Activated CD4-positive, alpha-beta memory T cell treated with anti-CD3 and anti-CD28 coated beads, Interleukin-2, amount 10 ng/mL, durations not matched to agents 7 days and 5 days (primary cell): ENCODE data around the gene TMEM132D. TPM values are rescaled to one million over a fixed set of nuclear protein-coding genes. Genes with fewer than 3 reads are reported as not detected.

Source experiments
- CTCF ChIA-PET: fragments of 350-600 bp; sonication (Branson Sonifier 250); formaldehyde crosslinking; loops from one replicate; lab custom pipeline; 2021; ENCODE audit warnings: antibody characterized with exemption, inconsistent platforms; lab: Charles Lee
- POLR2A ChIA-PET: fragments of 350-600 bp; sonication (Branson Sonifier 250); formaldehyde crosslinking; loops from one replicate; lab custom pipeline; 2021; ENCODE audit warnings: antibody characterized with exemption; lab: Charles Lee
- DNase-seq: peaks from one replicate; pipeline ENCODE4 v3.0.0-alpha.2; 2020
- H3K27ac Mint-ChIP-seq: one replicate; pipeline ENCODE4 v1.8.0; 2021; ENCODE audit warnings: mild to moderate bottlenecking, mixed read lengths
- H3K27me3 Mint-ChIP-seq: one replicate; pipeline ENCODE4 v1.8.0; 2021; ENCODE audit warnings: mixed read lengths
- H3K36me3 Mint-ChIP-seq: one replicate; pipeline ENCODE4 v1.8.0; 2021; ENCODE audit warnings: low read depth, mixed read lengths
- H3K4me1 Mint-ChIP-seq: one replicate; pipeline ENCODE4 v1.8.0; 2021; ENCODE audit warnings: mixed read lengths
- H3K4me3 Mint-ChIP-seq: one replicate; pipeline ENCODE4 v1.8.0; 2021; ENCODE audit warnings: mild to moderate bottlenecking, mixed read lengths
- H3K9me3 Mint-ChIP-seq: one replicate; pipeline ENCODE4 v1.8.0; 2021; ENCODE audit warnings: mixed read lengths
- total RNA-seq, 2 experiments: library from RNA; stranded (reverse); gene quantifications; one replicate each; pipeline ENCODE4 v1.2.3, GENCODE V29; 2021

Gene TMEM132D
- total RNA-seq, 2 experiments from 2014 or later, result not detected

DNA sequence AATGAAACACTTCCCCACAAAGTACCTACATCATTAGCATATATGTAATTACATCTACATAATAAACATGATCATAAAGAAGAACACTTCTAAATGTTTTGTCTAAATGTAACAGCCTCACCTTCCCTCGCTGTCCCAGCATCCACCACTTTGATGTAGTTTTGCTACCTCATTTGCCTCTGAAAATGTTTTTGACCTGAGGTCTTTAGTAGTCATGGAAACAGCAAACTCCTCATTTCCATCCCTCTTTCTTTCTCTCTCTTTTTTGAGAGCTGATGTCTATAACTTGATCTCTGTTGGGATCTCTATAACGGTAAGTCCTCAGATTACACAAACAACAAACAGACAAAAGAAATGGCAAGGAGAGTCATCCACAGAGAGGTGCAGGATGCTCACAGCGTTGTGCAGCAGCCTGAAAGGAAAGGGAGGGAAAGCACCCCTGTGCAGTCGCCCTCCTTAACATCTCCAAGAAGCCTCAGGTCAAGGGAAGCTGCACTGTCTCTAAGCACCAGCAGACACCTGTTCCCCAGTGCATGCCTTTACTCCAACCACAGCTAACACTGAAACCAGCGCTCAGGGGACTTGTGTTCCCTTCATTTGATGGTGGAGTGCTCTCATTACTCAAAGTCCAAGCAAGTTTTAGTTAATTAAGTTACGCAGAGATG, 268.7 kb downstream of the TMEM132D start:
- ChIA-PET POLR2A (no interaction called here), CTCF (no interaction called here)
- DNase-seq, result no peak
- no peaks in the 10 kb centered on the region for H3K4me1 Mint-ChIP-seq
- no peak overlapping the region for H3K4me3 Mint-ChIP-seq
- no peak overlapping the region for H3K27ac Mint-ChIP-seq
- no peaks in the 10 kb centered on the region for H3K36me3 Mint-ChIP-seq
- no peaks in the 10 kb centered on the region for H3K27me3 Mint-ChIP-seq
- peaks cover 7% of the 10 kb centered on the region for H3K9me3 Mint-ChIP-seq

- no peak for DNase-seq
- ChIA-PET CTCF (no interaction called here), POLR2A (no interaction called here)
- H3K9me3 Mint-ChIP-seq, result peaks cover 3% of the 10 kb centered on the region
- no peak overlapping the region for H3K27ac Mint-ChIP-seq
- H3K27me3 Mint-ChIP-seq, result no peaks in the 10 kb centered on the region
- H3K36me3 Mint-ChIP-seq, result no peaks in the 10 kb centered on the region
- H3K4me1 Mint-ChIP-seq, result no peaks in the 10 kb centered on the region
- H3K4me3 Mint-ChIP-seq, result no peak overlapping the region
Measured at GRCh38 chr12:129631316-129631715, 272.5 kb downstream of the TMEM132D start.

GRCh38 chr12:129629901-129630300, 273.9 kb downstream of the TMEM132D start:
- CTCF ChIA-PET, result no interaction called here
- H3K36me3 Mint-ChIP-seq, result no peaks in the 10 kb centered on the region
- POLR2A ChIA-PET, result no interaction called here
- no peak overlapping the region for H3K4me3 Mint-ChIP-seq
- no peak for DNase-seq
- H3K9me3 Mint-ChIP-seq, result peaks cover 3% of the 10 kb centered on the region
- H3K4me1 Mint-ChIP-seq, result no peaks in the 10 kb centered on the region
- H3K27ac Mint-ChIP-seq, result no peak overlapping the region
- H3K27me3 Mint-ChIP-seq, result no peaks in the 10 kb centered on the region

GRCh38 chr12:129622566-129622965, 281.3 kb downstream of the TMEM132D start:
- Mint-ChIP-seq H3K4me3 (no peak overlapping the region), H3K36me3 (no peaks in the 10 kb centered on the region), H3K9me3 (peaks cover 18% of the 10 kb centered on the region), H3K4me1 (no peaks in the 10 kb centered on the region), H3K27me3 (no peaks in the 10 kb centered on the region), H3K27ac (no peak overlapping the region)
- no peak for DNase-seq
- POLR2A ChIA-PET, result no interaction called here
- CTCF ChIA-PET, result no interaction called here

- Mint-ChIP-seq H3K4me3 (no peak overlapping the region), H3K36me3 (no peaks in the 10 kb centered on the region), H3K4me1 (no peaks in the 10 kb centered on the region), H3K27me3 (no peaks in the 10 kb centered on the region), H3K27ac (no peak overlapping the region), H3K9me3 (peaks cover 27% of the 10 kb centered on the region)
- CTCF ChIA-PET, result no interaction called here
- no peak for DNase-seq
- POLR2A ChIA-PET, result no interaction called here
Measured at GRCh38 chr12:129619271-129619670, 284.6 kb downstream of the TMEM132D start.

GRCh38 chr12:129617849-129618248, 286.0 kb downstream of the TMEM132D start:
- peaks cover 31% of the 10 kb centered on the region for H3K9me3 Mint-ChIP-seq
- H3K27me3 Mint-ChIP-seq, result no peaks in the 10 kb centered on the region
- no peak overlapping the region for H3K4me3 Mint-ChIP-seq
- no peaks in the 10 kb centered on the region for H3K36me3 Mint-ChIP-seq
- H3K4me1 Mint-ChIP-seq, result no peaks in the 10 kb centered on the region
- CTCF ChIA-PET, result no interaction called here
- POLR2A ChIA-PET, result no interaction called here
- no peak overlapping the region for H3K27ac Mint-ChIP-seq
- no peak for DNase-seq

DNA sequence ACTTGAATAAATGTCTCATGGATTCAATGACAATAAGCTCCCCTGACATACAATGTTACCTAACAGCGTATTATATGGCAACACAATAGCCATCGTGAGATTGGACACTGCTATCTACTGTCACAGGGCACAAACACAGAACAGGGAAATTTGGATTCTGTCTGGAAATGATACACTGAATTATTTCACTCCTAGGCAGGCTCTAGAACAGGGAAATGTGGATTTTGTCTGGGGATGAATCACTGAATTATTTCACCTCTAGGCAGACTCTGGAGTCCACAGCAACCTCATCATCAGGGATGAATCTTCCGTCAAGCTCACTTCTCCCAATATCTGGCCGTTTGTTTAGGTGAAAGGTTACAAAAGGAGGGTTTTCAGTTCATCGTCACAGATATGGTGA, 288.8 kb downstream of the TMEM132D start:
- DNase-seq, result no peak
- no peaks in the 10 kb centered on the region for H3K27me3 Mint-ChIP-seq
- no peak overlapping the region for H3K4me3 Mint-ChIP-seq
- H3K9me3 Mint-ChIP-seq, result peaks cover 28% of the 10 kb centered on the region
- POLR2A ChIA-PET, result no interaction called here
- H3K36me3 Mint-ChIP-seq, result no peaks in the 10 kb centered on the region
- H3K4me1 Mint-ChIP-seq, result no peaks in the 10 kb centered on the region
- CTCF ChIA-PET, result no interaction called here
- no peak overlapping the region for H3K27ac Mint-ChIP-seq

- no peak overlapping the region for H3K4me3 Mint-ChIP-seq
- H3K27ac Mint-ChIP-seq, result no peak overlapping the region
- H3K27me3 Mint-ChIP-seq, result no peaks in the 10 kb centered on the region
- ChIA-PET CTCF (no interaction called here), POLR2A (no interaction called here)
- peaks cover 28% of the 10 kb centered on the region for H3K9me3 Mint-ChIP-seq
- no peaks in the 10 kb centered on the region for H3K4me1 Mint-ChIP-seq
- H3K36me3 Mint-ChIP-seq, result no peaks in the 10 kb centered on the region
- DNase-seq, result no peak
Measured at GRCh38 chr12:129614221-129614885, 289.5 kb downstream of the TMEM132D start.

- H3K27me3 Mint-ChIP-seq, result no peaks in the 10 kb centered on the region
- no peaks in the 10 kb centered on the region for H3K4me1 Mint-ChIP-seq
- DNase-seq, result no peak
- no peak overlapping the region for H3K4me3 Mint-ChIP-seq
- H3K36me3 Mint-ChIP-seq, result no peaks in the 10 kb centered on the region
- H3K27ac Mint-ChIP-seq, result no peak overlapping the region
- H3K9me3 Mint-ChIP-seq, result peaks cover 25% of the 10 kb centered on the region
- CTCF ChIA-PET, result no interaction called here
- POLR2A ChIA-PET, result no interaction called here
Measured at GRCh38 chr12:129613314-129613713, 290.5 kb downstream of the TMEM132D start.

GRCh38 chr12:129610601-129611120, 293.2 kb downstream of the TMEM132D start:
- no peaks in the 10 kb centered on the region for H3K36me3 Mint-ChIP-seq
- H3K27me3 Mint-ChIP-seq, result no peaks in the 10 kb centered on the region
- no peaks in the 10 kb centered on the region for H3K4me1 Mint-ChIP-seq
- DNase-seq, result no peak
- H3K4me3 Mint-ChIP-seq, result no peak overlapping the region
- ChIA-PET CTCF (no interaction called here), POLR2A (no interaction called here)
- no peak overlapping the region for H3K27ac Mint-ChIP-seq
- H3K9me3 Mint-ChIP-seq, result peaks cover 13% of the 10 kb centered on the region

GRCh38 chr12:129607756-129608155, 296.1 kb downstream of the TMEM132D start:
- H3K4me3 Mint-ChIP-seq, result no peak overlapping the region
- POLR2A ChIA-PET, result no interaction called here

GRCh38 chr12:129607301-129607700, 296.5 kb downstream of the TMEM132D start:
- H3K4me3 Mint-ChIP-seq, result no peak overlapping the region
- H3K9me3 Mint-ChIP-seq, result peaks cover 13% of the 10 kb centered on the region
- POLR2A ChIA-PET, result no interaction called here
- no peak for DNase-seq
- H3K4me1 Mint-ChIP-seq, result no peaks in the 10 kb centered on the region
- H3K27ac Mint-ChIP-seq, result no peak overlapping the region
- H3K27me3 Mint-ChIP-seq, result no peaks in the 10 kb centered on the region
- no peaks in the 10 kb centered on the region for H3K36me3 Mint-ChIP-seq
- CTCF ChIA-PET, result no interaction called here

More at GRCh38 chr12:129607756-129608155, 296.1 kb downstream of the TMEM132D start:
- H3K36me3 Mint-ChIP-seq, result no peaks in the 10 kb centered on the region
- H3K27ac Mint-ChIP-seq, result no peak overlapping the region
- peaks cover 16% of the 10 kb centered on the region for H3K9me3 Mint-ChIP-seq
- CTCF ChIA-PET, result no interaction called here
- no peaks in the 10 kb centered on the region for H3K4me1 Mint-ChIP-seq
- no peaks in the 10 kb centered on the region for H3K27me3 Mint-ChIP-seq
- DNase-seq, result no peak

- Mint-ChIP-seq H3K9me3 (peaks cover 11% of the 10 kb centered on the region), H3K27me3 (no peaks in the 10 kb centered on the region), H3K27ac (no peak overlapping the region), H3K4me1 (no peaks in the 10 kb centered on the region), H3K36me3 (no peaks in the 10 kb centered on the region), H3K4me3 (no peak overlapping the region)
- CTCF ChIA-PET, result no interaction called here
- DNase-seq, result no peak
- POLR2A ChIA-PET, result no interaction called here
Measured at GRCh38 chr12:129606239-129606638, 297.6 kb downstream of the TMEM132D start.

GRCh38 chr12:129605666-129606065, 298.2 kb downstream of the TMEM132D start:
- Mint-ChIP-seq H3K9me3 (peaks cover 10% of the 10 kb centered on the region), H3K27ac (no peak overlapping the region), H3K27me3 (no peaks in the 10 kb centered on the region), H3K4me1 (no peaks in the 10 kb centered on the region), H3K36me3 (no peaks in the 10 kb centered on the region), H3K4me3 (no peak overlapping the region)
- POLR2A ChIA-PET, result no interaction called here
- CTCF ChIA-PET, result no interaction called here
- no peak for DNase-seq
